IPS DF 4.7 (cell line): ENCODE data around the gene LRRIQ4.
A peak's percentile ranks its signal among the peaks of the same experiment; 100 is the strongest.

Source experiments
- DNase-seq: peaks from one replicate; pipeline ENCODE4 v3.0.0-alpha.2; 2013; ENCODE audit warnings: low spot score; ENCODE audit errors: extremely low read depth

Gene LRRIQ4

DNA sequence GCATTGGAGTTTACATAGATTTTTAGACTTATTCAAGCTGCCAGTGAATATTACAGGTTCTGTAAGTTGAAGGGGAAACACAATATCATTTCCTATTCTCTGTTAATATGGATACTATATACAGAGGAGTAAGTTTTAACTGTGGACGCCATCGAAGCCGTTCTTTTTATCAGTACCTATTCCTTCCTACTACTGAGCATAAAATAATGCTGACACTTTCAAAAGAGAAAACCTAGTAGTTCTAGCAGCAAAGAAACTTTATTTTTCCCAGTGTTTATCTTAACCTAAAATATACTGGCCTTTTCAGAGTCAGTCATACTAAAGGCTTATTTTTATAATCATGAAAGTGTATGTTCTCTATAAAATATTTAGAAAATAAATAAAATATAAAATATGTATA lies 42.8 kb downstream of the LRRIQ4 start:
- DNase-seq = no peak

DNA sequence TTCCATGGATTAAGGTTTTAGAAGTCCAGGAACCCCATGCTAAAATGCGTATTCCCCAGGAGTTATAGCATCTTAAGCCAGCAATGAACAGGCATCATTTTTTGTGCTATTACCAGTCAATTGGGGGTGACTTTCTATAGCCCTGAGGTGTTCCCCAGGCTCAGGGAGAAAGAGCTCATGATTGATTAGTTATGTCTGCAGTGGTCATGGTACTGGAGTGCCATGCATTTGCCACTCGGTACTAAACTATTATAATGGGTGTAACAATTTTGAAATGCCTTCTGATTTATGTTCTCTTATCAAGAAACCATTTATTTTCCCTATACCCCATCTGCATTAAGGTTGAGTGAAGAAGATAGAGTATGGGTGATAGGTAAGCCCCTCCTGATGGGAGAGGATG lies 45.1 kb downstream of the LRRIQ4 start:
- no peak for DNase-seq

DNA sequence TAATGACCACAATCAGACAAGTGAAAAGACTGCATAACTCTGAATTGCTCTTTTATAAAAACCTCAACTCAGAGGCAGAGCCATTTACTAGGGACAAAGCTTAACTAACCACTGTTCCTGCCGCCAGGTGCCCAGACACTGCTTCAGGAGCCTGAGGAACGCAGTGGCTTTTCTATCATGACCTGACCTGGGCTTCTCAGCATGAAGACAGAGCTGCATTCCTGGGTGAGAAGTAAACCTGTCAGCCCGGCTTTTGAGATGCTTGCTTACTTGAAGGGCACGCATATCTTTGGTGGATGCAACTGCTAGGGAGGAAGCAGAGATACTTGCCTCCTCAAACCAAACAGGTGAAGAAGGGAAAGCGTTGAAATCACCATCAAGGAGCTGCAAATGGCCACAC lies 49.2 kb downstream of the LRRIQ4 start:
- peak; percentile 28 for DNase-seq

GRCh38 chr3:169863458-169863899 lies 50.8 kb downstream of the LRRIQ4 start:
- DNase-seq = peak; percentile 82

DNA sequence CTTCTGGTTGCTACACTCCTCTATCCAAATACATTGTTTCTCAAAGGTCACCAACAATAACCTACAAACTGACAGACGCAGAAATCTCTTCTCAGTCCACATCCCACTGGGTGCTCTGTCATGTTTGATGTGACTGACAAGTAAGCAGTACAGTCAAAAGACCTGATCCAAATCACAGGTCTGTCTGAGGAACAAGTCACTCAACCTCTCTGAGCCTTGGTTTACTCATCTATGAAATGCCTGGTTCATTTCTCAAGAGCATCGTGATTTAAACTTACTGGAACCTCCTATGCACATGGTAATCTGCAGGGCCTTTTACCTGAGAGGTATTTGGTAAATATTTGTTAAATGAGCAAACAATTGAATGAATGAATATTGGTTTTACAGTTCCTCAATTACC lies 51.6 kb downstream of the LRRIQ4 start:
- DNase-seq = no peak

GRCh38 chr3:169865176-169865767 lies 52.6 kb downstream of the LRRIQ4 start:
- DNase-seq = no peak

DNA sequence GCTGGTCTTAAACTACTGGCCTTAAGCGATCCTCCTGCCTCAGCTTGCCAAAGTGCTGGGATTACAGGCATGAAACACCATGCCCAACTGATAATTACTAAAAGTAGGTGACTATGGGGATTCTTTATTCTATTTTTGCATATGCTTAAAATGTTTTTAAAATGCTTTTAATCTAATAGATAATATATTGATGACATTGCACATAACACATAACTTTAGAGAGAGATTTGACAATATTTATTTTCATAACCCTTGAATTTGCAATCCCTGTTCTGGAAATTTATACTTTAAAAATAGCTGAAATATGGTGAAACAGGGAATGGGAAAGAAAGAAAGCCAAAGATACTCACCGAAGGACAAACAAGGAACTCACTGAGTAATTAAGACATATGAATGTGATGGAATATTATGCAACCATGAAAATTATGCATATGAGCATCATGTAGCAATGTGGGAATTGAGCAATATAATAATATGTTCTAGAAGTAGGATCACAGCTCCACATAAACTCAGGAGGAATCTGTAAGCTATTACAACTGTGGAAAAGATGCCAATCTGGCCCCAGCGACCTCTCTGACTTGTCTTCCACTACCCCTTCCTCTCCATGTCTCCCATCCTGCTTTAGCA lies 55.0 kb downstream of the LRRIQ4 start:
- DNase-seq = no peak

DNA sequence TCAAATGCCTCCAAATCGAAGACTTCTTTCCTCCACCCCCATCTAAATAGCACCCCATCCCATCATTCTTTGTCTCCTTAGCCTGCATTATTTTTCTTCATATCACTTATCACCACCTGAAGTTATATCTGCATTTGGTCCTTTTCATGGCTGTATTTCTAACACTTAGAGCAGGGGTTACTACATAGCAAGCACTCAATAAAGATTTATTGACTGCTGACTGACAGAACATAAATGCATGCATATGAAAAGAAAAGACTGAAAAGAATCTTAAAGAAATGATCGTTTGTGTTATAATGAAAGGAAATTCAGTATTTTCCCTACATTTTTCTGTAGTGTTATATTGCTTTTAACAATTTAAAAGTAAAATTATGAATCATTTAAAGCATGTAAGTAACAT lies 55.7 kb downstream of the LRRIQ4 start:
- no peak for DNase-seq

GRCh38 chr3:169869484-169870220 lies 57.0 kb downstream of the LRRIQ4 start, which contains the start of gene LRRC31:
LRRC31 (minus strand) TSS chr3:169869935; CDS start chr3:169869807, 128 bp downstream.
- no peak for DNase-seq

GRCh38 chr3:169871129-169871886 lies 58.6 kb downstream of the LRRIQ4 start:
- DNase-seq = no peak

DNA sequence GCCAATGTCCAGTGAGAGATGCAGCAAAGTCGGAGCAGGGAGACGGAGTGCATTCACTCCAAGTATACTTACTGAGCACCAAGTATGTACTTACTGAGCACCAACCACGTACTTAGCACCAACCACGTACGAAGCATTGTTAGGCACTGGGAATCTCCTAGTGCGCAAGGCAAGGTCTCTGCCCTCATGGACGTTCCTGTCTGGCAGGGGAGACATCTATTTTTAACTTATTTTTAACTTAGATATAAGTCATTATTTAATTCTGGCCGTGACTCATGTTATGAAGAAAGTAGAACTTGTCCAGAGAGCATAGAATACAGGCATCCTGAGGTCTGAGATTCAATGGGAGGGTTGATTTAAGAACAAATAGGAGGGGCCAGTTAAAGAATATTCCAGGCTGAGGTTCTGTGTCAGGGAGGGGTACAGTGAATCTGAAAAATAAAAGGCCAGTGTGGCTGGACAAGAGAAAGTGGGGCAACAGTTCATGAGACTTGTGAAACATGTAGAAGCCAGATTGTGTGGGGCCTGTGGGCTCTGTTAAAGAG lies 66.4 kb downstream of the LRRIQ4 start:
- DNase-seq = no peak

GRCh38 chr3:169879845-169880575 lies 67.3 kb downstream of the LRRIQ4 start:
- DNase-seq = no peak

- DNase-seq = no peak
These were observed 68.0 kb downstream of the LRRIQ4 start for GRCh38 chr3:169880576-169881250.

- DNase-seq = no peak
These were observed 74.0 kb downstream of the LRRIQ4 start for GRCh38 chr3:169886671-169887070.
